Measurements from ENCODE around the gene PRKN.

Gene PRKN

GRCh38 chr6:161798844-161799394 lies 928.6 kb downstream of the PRKN start:
- H3K4me3 ChIP-seq (ENCODE audit: low read length): no peak overlapping the region
- TF ChIP-seq CTCF (IDR thresholded peaks at IDR 0.05; ENCODE audit: insufficient read depth, low read depth, low read length, missing control alignments): no peak
- DNase-seq (ENCODE audit: low read depth): no peak

GRCh38 chr6:161796681-161797080 lies 930.9 kb downstream of the PRKN start:
- no peak overlapping the region for H3K4me3 ChIP-seq (ENCODE audit: low read length)
- TF ChIP-seq CTCF (IDR thresholded peaks at IDR 0.05; ENCODE audit: insufficient read depth, low read depth, low read length, missing control alignments): no peak
- DNase-seq (ENCODE audit: low read depth): no peak

- TF ChIP-seq CTCF (IDR thresholded peaks at IDR 0.05; ENCODE audit: insufficient read depth, low read depth, low read length, missing control alignments): no peak
- no peak overlapping the region for H3K4me3 ChIP-seq (ENCODE audit: low read length)
- no peak for DNase-seq (ENCODE audit: low read depth)
These were observed 934.6 kb downstream of the PRKN start for GRCh38 chr6:161792851-161793493.

- no peak overlapping the region for H3K4me3 ChIP-seq (ENCODE audit: low read length)
- DNase-seq (ENCODE audit: low read depth): peak; percentile 1
These were observed 939.0 kb downstream of the PRKN start for GRCh38 chr6:161788531-161788930.

GRCh38 chr6:161772176-161772575 lies 955.4 kb downstream of the PRKN start:
- DNase-seq (ENCODE audit: low read depth): no peak
- no peak overlapping the region for H3K4me3 ChIP-seq (ENCODE audit: low read length)
- TF ChIP-seq CTCF (IDR thresholded peaks at IDR 0.05; ENCODE audit: insufficient read depth, low read depth, low read length, missing control alignments): no peak

More at GRCh38 chr6:161788531-161788930, 939.0 kb downstream of the PRKN start:
- TF ChIP-seq CTCF (IDR thresholded peaks at IDR 0.05; ENCODE audit: insufficient read depth, low read depth, low read length, missing control alignments): no peak

DNA sequence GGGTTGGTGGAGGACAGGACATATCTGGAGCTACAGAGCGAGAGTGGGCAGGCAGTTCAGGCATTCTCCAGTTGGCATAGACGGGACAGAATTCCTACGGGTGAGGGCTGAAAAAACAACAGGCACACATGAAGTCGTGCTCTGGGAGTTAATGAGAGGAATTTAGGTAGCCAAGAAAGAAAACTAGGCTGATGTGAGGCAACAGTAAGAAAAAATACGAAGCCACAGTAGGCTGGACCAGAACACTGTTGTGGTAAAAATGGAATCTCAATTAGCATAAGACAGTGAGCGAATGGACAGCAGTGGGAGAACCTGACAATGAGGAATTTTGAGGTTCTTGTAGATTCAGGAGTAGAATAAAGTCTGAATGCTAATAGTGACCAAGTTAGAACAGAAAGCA lies 965.6 kb downstream of the PRKN start:
- no peak for DNase-seq (ENCODE audit: low read depth)
- H3K4me3 ChIP-seq (ENCODE audit: low read length): no peak overlapping the region
- no peak for TF ChIP-seq CTCF (IDR thresholded peaks at IDR 0.05; ENCODE audit: insufficient read depth, low read depth, low read length, missing control alignments)

- no peak for TF ChIP-seq CTCF (IDR thresholded peaks at IDR 0.05; ENCODE audit: insufficient read depth, low read depth, low read length, missing control alignments)
- no peak for DNase-seq (ENCODE audit: low read depth)
- no peak overlapping the region for H3K4me3 ChIP-seq (ENCODE audit: low read length)
These were observed 972.5 kb downstream of the PRKN start for GRCh38 chr6:161755080-161755479.

Measured in epithelial cell of esophagus (primary cell).